HCT116 (cell line): ENCODE data around the gene LAMTOR3. TPM values are rescaled to one million over a fixed set of nuclear protein-coding genes. Genes with fewer than 3 reads are reported as not detected.

Experiments used
- ATAC-seq: fragments of 200-7000 bp; cut with Tn5 transposase; 2 replicates; pipeline ENCODE4 v1.9.1; 2020; ENCODE audit warnings: mild to moderate bottlenecking, moderate library complexity
- BruUV-seq: library from RNA; stranded (reverse); fragments of 400-500 nt; replicated peaks from 2 replicates; lab custom pipeline; 2021; lab: Mats Ljungman, UMichigan
- CTCF ChIA-PET: fragments of 300-600 bp; sonication (Branson Sonifier 250); formaldehyde crosslinking; loops from one replicate; lab custom pipeline; 2021; ENCODE audit warnings: antibody characterized with exemption; lab: Charles Lee
- POLR2A ChIA-PET: fragments of 300-600, 350-600 bp; sonication (Branson Sonifier 250); formaldehyde crosslinking; loops from one replicate; lab custom pipeline; 2021; ENCODE audit warnings: antibody characterized with exemption; lab: Charles Lee
- RAD21 ChIA-PET, 2 experiments: fragments of 300-600 bp; sonication (Branson Sonifier 250); formaldehyde crosslinking; loops; one replicate each; lab custom pipeline; 2023; ENCODE audit warnings: low total read pairs in 2 of 2; ENCODE audit not compliant: uncharacterized antibody in 2 of 2, unreplicated experiment in 2 of 2, low non-redundant PET in 1 of 2; lab: Charles Lee
- DNase-seq: peaks from one replicate; pipeline ENCODE4 v3.0.0-alpha.2; 2010; ENCODE audit warnings: low read depth, low spot score
- H2AFZ ChIP-seq: fragments of 200-600 bp; shearing (Covaris generic), sonication (generic); 2 replicates; pipeline ENCODE4 v1.6.1; 2017; ENCODE audit warnings: low read depth, mixed run types, mixed read lengths, antibody characterized with exemption, low read length; ENCODE audit not compliant: poor library complexity, severe bottlenecking
- H3K27ac ChIP-seq: 2 replicates; pipeline ENCODE4 v1.5.1; 2012; ENCODE audit warnings: low read depth, low read length
- H3K27me3 ChIP-seq: fragments of 200-600 bp; sonication (generic); 2 replicates; pipeline ENCODE4 v1.6.1; 2016; ENCODE audit warnings: mixed run types, low read length, mixed read lengths; ENCODE audit not compliant: insufficient read depth
- H3K36me3 ChIP-seq, 2 experiments: fragments of 200-500 bp in 1 of 2; fragments of 200-600 bp in 1 of 2; sonication (Bioruptor generic) in 1 of 2; sonication (generic) in 1 of 2; 2 replicates each; pipeline versions ENCODE4 v1.5.1 to v1.6.1; 2014 to 2016; ENCODE audit warnings: low read length in 2 of 2, inconsistent platforms in 1 of 2, mixed read lengths in 1 of 2, mixed run types in 1 of 2; ENCODE audit not compliant: insufficient read depth in 2 of 2, control insufficient read depth in 1 of 2
- H3K4me1 ChIP-seq, 2 experiments: fragments of 200-600 bp in 1 of 2; sonication (generic) in 1 of 2; 2 replicates each; pipeline versions ENCODE4 v1.5.1 to v1.6.1; 2012 to 2017; ENCODE audit warnings: low read length in 2 of 2, inconsistent platforms in 1 of 2, mild to moderate bottlenecking in 1 of 2, mixed read lengths in 1 of 2, mixed run types in 1 of 2, moderate library complexity in 1 of 2; ENCODE audit not compliant: insufficient read depth in 2 of 2, control insufficient read depth in 1 of 2
- H3K4me2 ChIP-seq: fragments of 200-600 bp; sonication (generic); 2 replicates; pipeline ENCODE4 v1.6.1; 2017; ENCODE audit warnings: mixed run types, low read length, mixed read lengths
- H3K4me3 ChIP-seq, 2 experiments: fragments of 200-600 bp in 1 of 2; sonication (generic) in 1 of 2; replicated peaks in 1 of 2; 2 replicates each; pipeline ENCODE4 v1.5.1; 2011 to 2016; ENCODE audit warnings: low read length in 2 of 2, control low read depth in 1 of 2, low read depth in 1 of 2, mild to moderate bottlenecking in 1 of 2, mixed read lengths in 1 of 2, mixed run types in 1 of 2
- H3K79me2 ChIP-seq: fragments of 200-600 bp; sonication (generic); 2 replicates; pipeline ENCODE4 v1.6.1; 2017; ENCODE audit warnings: mild to moderate bottlenecking, mixed run types, low read length, moderate library complexity, mixed read lengths; ENCODE audit not compliant: insufficient read depth
- H3K9ac ChIP-seq: fragments of 200-600 bp; sonication (generic); 2 replicates; pipeline ENCODE4 v1.6.1; 2016; ENCODE audit warnings: low read length, mixed read lengths
- H3K9me2 ChIP-seq: fragments of 200-600 bp; sonication (generic), shearing (Covaris generic); 2 replicates; pipeline ENCODE4 v1.6.1; 2017; ENCODE audit warnings: mixed run types, mild to moderate bottlenecking, moderate library complexity; ENCODE audit not compliant: insufficient read depth
- H3K9me3 ChIP-seq, 2 experiments: fragments of 200-500 bp in 1 of 2; fragments of 200-600 bp in 1 of 2; sonication (Bioruptor generic) in 1 of 2; sonication (generic) in 1 of 2; 2 replicates each; pipeline ENCODE4 v1.6.1; 2014 to 2017; ENCODE audit warnings: low read length in 2 of 2, mixed read lengths in 2 of 2, inconsistent platforms in 1 of 2, low read depth in 1 of 2, mild to moderate bottlenecking in 1 of 2, mixed run types in 1 of 2, moderate library complexity in 1 of 2; ENCODE audit not compliant: control insufficient read depth in 1 of 2, insufficient read depth in 1 of 2
- H4K20me1 ChIP-seq: fragments of 200-600 bp; sonication (generic), shearing (Covaris generic); 2 replicates; pipeline ENCODE4 v1.6.1; 2017; ENCODE audit warnings: mixed run types, mild to moderate bottlenecking, moderate library complexity; ENCODE audit not compliant: insufficient read depth
- ATF3 ChIP-seq: IDR thresholded peaks from 2 replicates; pipeline ENCODE4 v1.6.1; 2012
- CBX3 ChIP-seq: IDR thresholded peaks from 2 replicates; pipeline ENCODE4 v1.6.1; 2012; ENCODE audit warnings: low read depth
- CEBPB ChIP-seq: IDR thresholded peaks from 2 replicates; pipeline ENCODE4 v1.6.1; 2012; ENCODE audit warnings: low read depth
- CTCF ChIP-seq, 3 experiments: fragments of 200-600 bp in 1 of 3; sonication (generic) in 1 of 3; IDR thresholded peaks in 2 of 3; conservative IDR thresholded peaks in 1 of 3; 2 replicates each; pipeline ENCODE4 v1.5.1; 2012 to 2017; ENCODE audit warnings: low read depth in 2 of 3, low read length in 2 of 3, antibody characterized with exemption in 1 of 3, borderline replicate concordance in 1 of 3, control low read depth in 1 of 3, mild to moderate bottlenecking in 1 of 3, mixed read lengths in 1 of 3, mixed run types in 1 of 3, moderate library complexity in 1 of 3; ENCODE audit not compliant: insufficient read depth in 1 of 3
- EGR1 ChIP-seq: IDR thresholded peaks from 2 replicates; pipeline ENCODE4 v1.6.1; 2012; ENCODE audit warnings: low read depth
- ELF1 ChIP-seq: IDR thresholded peaks from 2 replicates; pipeline ENCODE4 v1.6.1; 2012; ENCODE audit warnings: low read depth, borderline replicate concordance
- MAX ChIP-seq: IDR thresholded peaks from 2 replicates; pipeline ENCODE4 v1.6.1; 2012
- POLR2A ChIP-seq: IDR thresholded peaks from 2 replicates; pipeline ENCODE4 v1.7.0; 2011; ENCODE audit warnings: borderline replicate concordance; ENCODE audit not compliant: insufficient read depth, insufficient read length; ENCODE audit errors: extremely low read depth
- POLR2AphosphoS5 ChIP-seq: IDR thresholded peaks from 2 replicates; pipeline ENCODE4 v1.6.1; 2011; ENCODE audit warnings: mild to moderate bottlenecking, low read depth, low read length, moderate library complexity
- REST ChIP-seq: IDR thresholded peaks from 2 replicates; pipeline ENCODE4 v1.6.1; 2012; ENCODE audit warnings: low read depth
- SIN3A ChIP-seq: IDR thresholded peaks from 2 replicates; pipeline ENCODE4 v1.6.1; 2012; ENCODE audit warnings: low read depth
- TCF7L2 ChIP-seq: IDR thresholded peaks from 2 replicates; pipeline ENCODE4 v1.7.0; 2011; ENCODE audit warnings: borderline replicate concordance, inconsistent platforms; ENCODE audit not compliant: insufficient read depth, insufficient read length; ENCODE audit errors: extremely low read depth
- ZBTB33 ChIP-seq: IDR thresholded peaks from 2 replicates; pipeline ENCODE4 v1.6.1; 2011; ENCODE audit warnings: mild to moderate bottlenecking, low read length, moderate library complexity; ENCODE audit not compliant: insufficient replicate concordance; ENCODE audit errors: extremely low read depth
- intact Hi-C: fragments of 100-400 bp; cut with micrococcal nuclease; formaldehyde crosslinking; loops from 2 replicates; pipeline ENCODE4 v1.10.0; 2022
- total RNA-seq: library from RNA; stranded (reverse); gene quantifications from one replicate; pipeline ENCODE4 v1.2.1, GENCODE V29; 2021; ENCODE audit not compliant: unreplicated experiment

Gene LAMTOR3
- total RNA-seq, 1 experiment from 2014 or later, result 21.0 TPM

- CTCF ChIA-PET, result no interaction called here
These were observed 21.7 kb downstream of the LAMTOR3 start for GRCh38 chr4:99872570-99872969.

More at GRCh38 chr4:99872570-99872969, 21.7 kb downstream of the LAMTOR3 start:
- DNase-seq (no peak), ATAC-seq (no peak)
- no peak overlapping the region for H3K9ac ChIP-seq
- no peak overlapping the region for H3K4me3 ChIP-seq
- no peak overlapping the region for H3K27ac ChIP-seq
- no peak overlapping the region for H3K4me2 ChIP-seq
- ChIA-PET POLR2A (no interaction called here), RAD21 (no interaction called here)
- no TSS peak for BruUV-seq
- H3K36me3 ChIP-seq, result no peaks in the 10 kb centered on the region
- H2AFZ ChIP-seq, result no peak overlapping the region
- H3K9me3 ChIP-seq, result no peaks in the 10 kb centered on the region
- H4K20me1 ChIP-seq, result no peaks in the 10 kb centered on the region
- H3K27me3 ChIP-seq, result no peaks in the 10 kb centered on the region
- H3K79me2 ChIP-seq, result no peaks in the 10 kb centered on the region
- H3K9me2 ChIP-seq, result no peaks in the 10 kb centered on the region
- H3K4me1 ChIP-seq, result no peaks in the 10 kb centered on the region
- intact Hi-C loops, result no loop called here
- TF ChIP-seq POLR2A (no peak), ATF3 (no peak), EGR1 (no peak), CTCF (IDR thresholded peaks at IDR 0.05 in 2 of 3, conservative IDR thresholded peaks at IDR 0.05 in 1 of 3; ENCODE audit: borderline replicate concordance in 1 of 3, insufficient read depth in 1 of 3, low read depth in 2 of 3, low read length in 2 of 3) (no peak), ELF1 (no peak), REST (no peak), ZBTB33 (no peak), TCF7L2 (no peak), CBX3 (no peak), SIN3A (no peak), CEBPB (no peak), POLR2AphosphoS5 (no peak), MAX (no peak)
